ENCODE data around the gene DSG1.
"Not testable (repeated sequence)": the region's sequence is repeated elsewhere in the genome, so short reads cannot be mapped to it uniquely, and the experiment has no call there.

DSG1 gene

DNA sequence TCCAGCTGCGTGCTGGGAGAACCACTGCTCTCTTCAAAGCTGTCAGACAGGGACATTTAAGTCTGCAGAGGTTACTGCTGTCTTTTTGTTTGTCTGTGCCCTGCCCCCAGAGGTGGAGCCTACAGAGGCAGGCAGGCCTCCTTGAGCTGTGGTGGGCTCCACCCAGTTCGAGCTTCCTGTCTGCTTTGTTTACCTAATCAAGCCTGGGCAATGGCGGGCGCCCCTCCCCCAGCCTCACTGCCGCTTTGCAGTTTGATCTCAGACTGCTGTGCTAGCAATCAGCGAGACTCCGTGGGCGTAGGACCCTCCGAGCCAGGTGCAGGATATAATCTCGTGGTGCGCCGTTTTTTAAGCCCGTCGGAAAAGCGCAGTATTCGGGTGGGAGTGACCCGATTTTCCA is 35.4 kb downstream of the DSG1 start:
- not testable (repeated sequence) for DNase-seq

DNA sequence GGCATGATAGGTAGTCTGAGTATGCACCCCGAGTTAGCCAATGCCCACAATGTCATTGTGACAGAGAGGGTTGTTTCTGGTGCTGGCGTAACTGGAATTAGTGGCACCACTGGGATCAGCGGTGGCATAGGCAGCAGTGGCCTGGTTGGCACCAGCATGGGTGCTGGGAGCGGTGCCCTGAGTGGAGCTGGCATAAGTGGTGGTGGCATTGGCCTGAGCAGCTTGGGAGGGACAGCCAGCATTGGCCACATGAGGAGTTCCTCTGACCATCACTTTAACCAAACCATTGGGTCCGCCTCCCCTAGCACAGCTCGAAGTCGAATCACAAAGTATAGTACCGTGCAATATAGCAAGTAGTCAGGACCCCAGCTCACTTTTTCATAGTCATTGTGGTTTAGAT is 37.0 kb downstream of the DSG1 start:
- no peak for DNase-seq

DNA sequence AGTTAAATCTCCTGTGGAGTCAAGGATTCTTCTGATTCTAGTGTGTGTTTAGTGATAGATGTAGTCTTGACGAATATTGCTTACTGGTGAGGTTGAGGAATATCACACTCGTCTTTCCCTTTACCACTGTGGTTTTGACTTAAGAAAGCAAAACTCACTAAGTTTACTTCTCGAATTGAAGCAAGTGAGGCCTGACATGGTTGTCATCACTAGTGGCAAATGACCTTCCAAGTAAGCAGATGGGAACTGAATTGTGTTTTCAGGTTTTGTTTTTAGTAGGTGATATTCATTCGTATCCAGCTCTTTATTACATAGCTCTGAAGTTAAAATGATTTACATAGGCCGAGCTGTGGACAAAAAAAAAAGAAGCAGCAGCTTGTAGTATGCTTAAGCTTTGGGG is 38.1 kb downstream of the DSG1 start:
- DNase-seq, result no peak

DNA sequence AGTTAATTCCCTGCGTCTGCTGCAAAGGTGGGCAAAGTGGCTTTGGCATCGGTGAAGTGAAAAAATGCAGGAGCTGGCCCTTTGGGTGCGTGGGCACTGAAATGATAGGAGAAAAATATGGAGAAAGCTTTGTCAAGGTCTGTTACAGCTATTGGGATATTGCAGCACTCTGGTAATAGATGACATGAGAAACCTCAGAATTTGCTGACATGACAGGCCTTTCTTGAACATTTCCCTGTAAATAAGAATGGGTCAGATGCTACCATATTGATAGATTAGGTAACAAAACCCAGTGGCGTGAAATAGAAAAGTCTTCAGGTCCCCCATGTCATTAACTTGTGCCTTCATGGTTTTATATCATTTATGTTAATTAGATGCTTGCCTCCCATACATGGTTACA is 46.2 kb downstream of the DSG1 start:
- DNase-seq, result no peak

DNA sequence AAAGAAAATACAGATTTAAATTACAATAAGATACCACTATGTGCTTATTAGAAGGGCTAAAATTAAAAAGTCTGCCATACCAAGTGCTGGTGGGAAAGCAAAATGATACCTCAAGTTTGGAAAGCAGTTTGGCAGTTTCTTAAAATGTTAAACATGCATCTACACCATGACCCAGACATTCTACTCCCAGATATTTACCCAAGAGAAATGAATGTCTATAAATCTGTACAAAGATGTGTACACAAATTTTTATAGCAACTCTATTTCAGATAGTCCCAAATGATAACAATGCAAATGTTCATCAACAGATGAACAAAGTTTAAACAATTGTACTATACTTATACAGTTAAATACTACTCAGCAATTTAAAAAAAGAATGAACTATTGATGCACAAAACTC is 51.5 kb downstream of the DSG1 start:
- DNase-seq, result no peak

DNA sequence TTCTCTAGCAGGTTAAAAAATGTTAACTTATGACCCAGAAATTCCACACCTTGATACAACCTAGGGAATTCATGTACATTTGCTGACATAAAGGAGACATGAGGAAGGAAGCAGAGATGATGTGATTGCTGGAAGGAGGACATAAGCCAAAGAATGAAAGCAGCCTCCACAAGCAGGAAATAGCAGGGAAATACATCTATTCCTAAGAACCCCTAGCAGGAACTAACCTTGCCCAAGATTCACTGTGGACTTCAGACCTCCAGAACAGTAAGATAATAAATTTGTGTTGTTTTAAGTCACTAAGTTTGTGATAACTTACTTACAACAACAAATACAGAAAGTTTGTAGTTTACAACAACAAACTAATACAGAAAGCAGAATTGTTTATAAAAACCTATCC is 54.0 kb downstream of the DSG1 start:
- DNase-seq, result no peak

DNA sequence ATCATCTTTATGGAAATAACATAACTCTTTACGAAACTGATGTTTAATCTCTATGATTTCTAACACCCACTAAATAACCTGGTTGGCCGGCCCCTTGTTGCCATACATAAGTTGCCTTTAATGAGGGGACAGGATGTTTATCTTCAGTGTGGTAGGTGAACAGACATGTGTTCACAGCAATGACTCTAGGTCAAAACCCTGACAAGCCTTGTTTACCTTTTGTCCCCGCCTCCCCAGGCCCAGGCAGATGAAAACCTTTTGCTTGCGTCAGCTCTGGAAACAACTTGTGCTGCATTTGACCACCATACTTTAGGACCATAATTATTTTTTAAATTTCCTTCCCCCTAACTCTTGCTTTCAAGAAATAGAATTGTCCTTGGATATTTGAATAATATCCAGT is 55.7 kb downstream of the DSG1 start:
- DNase-seq, result no peak

DNA sequence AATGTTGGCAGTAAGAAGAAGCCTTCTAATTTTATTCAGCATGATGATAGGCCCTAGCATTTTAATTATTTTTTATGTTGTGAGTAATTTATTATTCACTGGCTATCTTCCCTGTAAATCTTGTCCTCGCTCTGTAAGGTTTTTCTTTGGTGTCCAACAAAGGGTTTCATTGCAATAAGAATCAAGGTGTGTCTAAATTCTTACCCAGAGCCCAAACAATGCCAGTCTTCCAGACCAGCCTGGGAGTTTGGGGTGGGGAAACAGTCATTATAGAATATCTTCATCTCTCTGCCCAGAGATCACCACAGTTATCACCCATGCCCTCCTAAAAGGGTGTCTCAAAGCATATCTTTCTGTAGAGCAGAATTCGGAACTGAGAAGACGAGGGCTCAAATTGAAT is 58.5 kb downstream of the DSG1 start, which contains the start of gene DSG4:
TSS of gene DSG4 (plus strand) at position 301 of the 400 bp plus-strand sequence. CDS start 135 bp downstream, outside the sequence.
- no peak for DNase-seq

DNA sequence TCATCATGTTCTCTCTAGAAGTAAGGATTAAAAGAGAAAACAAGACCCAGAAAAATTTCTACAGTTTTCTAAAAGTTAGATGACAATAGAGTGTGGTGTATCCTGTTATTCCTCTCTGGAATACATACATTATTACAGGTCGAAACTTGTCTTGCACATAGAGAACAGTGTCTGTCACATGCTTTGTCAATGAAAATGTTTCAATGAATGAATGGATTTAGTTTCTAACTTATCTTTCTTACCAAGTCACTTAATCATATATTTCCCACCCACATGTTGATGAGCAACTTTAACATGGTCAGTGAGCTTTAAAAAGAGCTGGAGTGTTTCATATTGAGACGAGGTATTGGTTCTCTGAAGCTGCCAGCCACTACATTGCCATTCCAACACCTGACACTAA is 63.0 kb downstream of the DSG1 start:
- DNase-seq, result no peak

DNA sequence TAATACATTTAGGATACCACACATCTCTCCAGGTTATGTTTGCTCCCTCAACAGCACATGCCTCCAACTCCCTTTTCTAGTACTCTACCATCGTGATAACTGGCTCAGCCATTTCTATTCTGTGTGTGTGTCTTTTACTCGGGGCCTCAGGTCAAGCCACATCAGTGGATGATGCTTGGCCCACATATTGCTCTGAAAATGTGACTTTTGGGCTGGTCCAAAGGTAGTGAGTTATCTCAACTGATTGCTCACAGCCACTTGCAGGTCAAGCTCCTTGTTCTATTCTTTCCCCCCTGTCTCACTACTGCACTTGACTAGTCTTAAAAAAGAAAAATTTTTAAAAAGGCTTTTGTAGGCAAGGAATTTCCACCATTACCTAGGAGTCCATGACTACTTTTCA is 64.1 kb downstream of the DSG1 start:
- DNase-seq, result no peak

DNA sequence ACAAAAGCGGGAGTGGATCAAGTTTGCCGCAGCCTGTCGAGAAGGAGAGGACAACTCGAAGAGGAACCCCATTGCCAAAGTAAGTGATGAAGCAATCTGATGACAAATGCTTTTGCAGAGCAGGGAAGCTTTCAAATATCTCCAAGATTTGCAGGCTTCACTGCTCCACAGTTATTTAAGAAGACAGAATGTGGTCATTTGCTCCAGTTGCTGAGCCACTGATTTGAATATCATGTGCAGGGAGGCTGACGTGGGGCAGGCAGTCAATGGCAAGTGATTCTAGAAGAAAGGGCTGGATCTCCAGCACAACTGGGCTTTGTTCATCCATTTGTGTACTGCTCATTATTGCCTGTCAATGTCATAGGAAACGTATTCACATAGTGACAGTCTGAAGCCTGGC is 68.8 kb downstream of the DSG1 start:
- no peak for DNase-seq

DNA sequence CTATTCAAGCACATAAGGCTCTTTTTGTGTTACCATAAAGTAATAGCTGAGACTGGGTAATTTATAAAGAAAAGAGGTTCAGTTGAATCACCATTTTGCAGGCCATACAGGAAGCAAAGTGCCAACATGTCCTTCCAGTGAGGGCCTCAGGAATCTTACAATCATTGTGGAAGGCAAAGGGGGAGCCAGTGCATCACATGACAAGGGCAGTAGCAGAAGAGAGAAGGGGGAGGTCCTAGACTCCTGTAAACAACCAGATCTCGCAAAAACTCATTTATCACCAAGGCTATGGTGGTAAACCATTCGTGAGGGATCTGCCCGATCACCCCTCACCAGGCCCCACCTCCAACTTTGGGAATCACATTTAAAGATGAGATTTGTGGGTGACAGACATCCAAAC is 75.3 kb downstream of the DSG1 start:
- no peak for DNase-seq

DNA sequence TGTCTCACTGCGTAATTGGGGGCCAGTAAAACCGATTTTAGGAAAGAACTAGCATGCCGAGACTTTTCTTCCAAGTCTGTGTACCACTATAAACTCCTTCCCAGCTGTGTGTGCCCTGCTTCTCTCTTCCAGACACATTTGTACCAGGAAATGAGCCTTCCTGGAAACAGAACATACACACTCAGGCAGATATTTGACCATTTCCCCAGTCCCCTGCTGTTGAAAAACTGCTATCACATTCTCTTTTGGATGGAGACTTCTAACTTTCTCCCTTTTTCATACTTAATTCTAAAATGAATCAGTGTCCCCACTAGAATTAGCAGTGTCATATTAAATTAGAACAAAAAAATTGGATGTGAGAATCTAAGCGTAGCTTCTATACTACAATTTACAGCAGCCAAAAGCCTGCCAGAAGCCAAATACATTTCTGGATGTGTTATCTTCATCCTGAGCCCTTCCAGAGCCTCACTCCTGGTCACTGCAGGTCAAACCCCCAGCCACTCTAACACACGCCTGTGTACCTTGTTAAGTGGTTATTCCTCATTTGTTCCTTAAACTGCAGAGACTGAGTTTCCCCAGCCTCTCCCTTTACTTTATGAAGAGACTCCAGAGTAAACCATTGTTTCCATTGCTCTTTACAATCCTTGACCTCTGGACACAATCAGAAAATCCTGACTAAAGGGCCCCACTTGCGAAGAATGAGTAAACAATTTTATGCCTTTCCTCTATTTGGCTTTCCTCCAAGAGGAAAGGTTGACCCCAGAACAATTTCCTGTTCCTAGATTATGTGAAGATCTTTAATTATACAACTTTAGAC is 79.0 kb downstream of the DSG1 start:
- DNase-seq, result peak; percentile 56

DNA sequence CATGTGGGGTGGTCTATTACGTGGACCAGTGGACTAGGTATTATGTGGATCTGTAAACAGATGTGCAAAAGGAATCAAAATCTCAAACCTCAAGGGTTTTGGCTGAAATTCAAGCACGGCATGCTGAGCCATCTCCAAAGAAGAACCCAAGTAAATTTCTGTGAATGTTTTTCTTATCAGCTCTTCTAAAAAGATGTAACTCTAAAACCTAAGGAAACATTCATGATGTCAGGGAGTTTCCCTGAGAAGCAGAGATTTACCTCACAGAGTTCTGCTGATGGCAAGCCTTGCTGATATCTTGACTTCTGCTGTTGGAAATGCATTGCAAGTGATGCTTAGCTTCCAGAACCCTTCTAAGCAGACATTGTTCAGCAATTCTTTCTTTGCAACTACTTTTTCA is 80.2 kb downstream of the DSG1 start:
- no peak for DNase-seq

DNA sequence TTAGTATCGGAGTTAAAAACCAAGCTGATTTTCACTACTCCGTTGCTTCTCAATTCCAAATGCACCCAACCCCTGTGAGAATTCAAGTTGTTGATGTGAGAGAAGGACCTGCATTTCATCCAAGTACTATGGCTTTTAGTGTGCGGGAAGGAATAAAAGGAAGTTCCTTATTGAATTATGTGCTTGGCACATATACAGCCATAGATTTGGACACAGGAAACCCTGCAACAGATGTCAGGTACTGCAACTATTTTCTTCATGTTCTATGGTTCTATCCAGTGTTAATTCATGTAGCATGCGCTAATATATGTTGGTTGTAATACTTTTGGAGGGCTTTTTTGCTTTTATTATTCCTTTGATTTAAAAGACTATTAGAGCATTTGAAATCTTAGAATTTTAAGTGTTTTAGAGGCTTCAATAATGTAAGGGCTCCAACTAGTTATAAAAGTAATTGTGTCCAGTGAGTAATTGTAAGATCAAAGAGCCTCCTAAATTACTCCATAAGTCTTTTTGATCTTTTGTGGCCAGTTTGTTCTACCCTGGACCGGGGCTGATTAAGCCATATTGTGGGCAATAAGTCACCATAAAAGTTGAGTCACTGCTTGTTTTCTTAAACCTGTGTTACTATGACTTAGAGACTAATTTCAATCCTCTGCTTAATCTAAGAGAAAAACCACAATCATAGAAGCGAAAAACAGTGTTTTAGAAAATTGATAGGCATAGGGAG is 81.5 kb downstream of the DSG1 start:
- no peak for DNase-seq

DNA sequence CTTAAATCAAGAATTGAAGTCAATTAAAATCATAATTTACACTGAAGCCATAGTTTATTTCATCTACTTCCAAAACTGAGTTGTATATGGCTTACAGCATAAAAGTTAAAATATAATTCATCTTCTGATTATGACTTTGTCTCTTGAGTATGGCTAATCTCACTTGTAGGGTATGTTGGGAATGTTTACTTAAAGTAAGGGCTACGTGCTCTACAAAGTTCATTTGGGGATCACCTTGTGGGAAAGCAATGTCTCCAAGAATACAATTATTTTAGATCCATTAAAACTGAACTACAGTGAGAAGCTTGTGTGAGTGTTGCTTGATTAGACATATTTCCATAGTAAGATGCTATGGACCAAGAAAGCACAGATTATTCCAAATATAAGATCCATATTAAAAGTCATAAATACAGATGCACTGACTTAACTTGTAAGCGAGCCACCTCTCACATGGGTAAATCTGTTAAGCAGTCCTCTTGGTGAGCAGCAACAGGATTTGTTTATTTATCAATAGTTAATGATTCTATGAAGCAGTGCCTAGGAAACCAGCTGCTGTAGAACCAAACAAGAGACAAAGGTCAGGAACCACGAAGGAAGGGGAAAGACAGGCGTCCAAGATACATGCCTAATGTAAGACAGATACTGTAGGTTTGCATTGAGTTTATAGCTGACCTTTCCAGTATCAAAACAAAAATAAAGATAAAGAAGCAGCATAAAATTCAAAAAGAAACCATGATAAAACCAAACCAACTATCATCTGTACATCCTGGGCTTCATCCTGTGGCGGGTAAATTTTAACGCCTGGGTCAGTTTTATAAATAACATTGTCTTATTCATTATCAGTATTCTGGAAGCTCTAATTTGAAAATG is 83.4 kb downstream of the DSG1 start:
- DNase-seq, result no peak

DNA sequence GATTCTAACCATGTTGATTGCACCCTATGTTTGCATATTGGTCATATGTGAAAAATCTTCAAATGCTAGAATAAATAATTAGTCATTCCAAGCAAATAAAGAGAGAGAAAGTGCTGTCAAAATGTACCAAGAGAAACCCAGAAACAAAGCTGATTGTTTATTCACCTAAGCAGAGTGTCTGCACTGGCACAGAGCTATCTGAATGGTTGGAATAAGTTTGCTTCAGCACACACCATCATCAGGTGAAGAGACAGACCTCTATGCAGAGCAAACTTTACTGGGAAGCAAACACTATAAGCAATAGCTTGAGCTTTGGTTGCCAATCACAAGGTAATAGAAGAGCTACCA is 84.0 kb downstream of the DSG1 start:
- no peak for DNase-seq

DNA sequence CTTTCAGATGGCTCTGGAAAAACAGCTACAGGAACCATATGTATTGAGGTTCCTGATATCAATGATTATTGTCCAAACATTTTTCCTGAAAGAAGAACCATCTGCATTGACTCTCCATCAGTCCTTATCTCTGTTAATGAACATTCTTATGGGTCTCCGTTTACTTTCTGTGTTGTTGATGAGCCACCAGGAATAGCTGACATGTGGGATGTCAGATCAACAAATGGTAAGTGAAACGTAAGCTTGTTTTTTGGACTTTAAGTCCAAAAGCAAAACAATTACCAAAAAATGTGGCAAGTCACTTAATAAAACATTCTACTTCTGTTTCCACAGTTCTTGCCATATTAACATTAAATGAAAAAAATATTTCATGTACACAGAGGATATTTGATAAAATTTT is 85.4 kb downstream of the DSG1 start:
- DNase-seq, result no peak

All from islet precursor cell (in vitro differentiated cells).